ENCODE results near the gene LPCAT1.
"Not testable (repeated sequence)": the region's sequence is repeated elsewhere in the genome, so short reads cannot be mapped to it uniquely, and the experiment has no call there.

GRCh38 chr5:1571875-1572274 is 48.1 kb upstream of the LPCAT1 start:
- TF ChIP-seq CTCF (IDR thresholded peaks at IDR 0.05); POLR2AphosphoS5 (IDR thresholded peaks at IDR 0.05; ENCODE audit: low read depth, low read length); TCF7L2 (IDR thresholded peaks at IDR 0.05; ENCODE audit: low read depth, low read length): not testable (repeated sequence)

Measured in Panc1 (cell line).